Jurkat, Clone E6-1 (cell line): Measurements from ENCODE around the gene PCDHGA9.

Experiments used
- DNase-seq: peaks from one replicate; pipeline ENCODE4 v3.0.0-alpha.2; 2011; ENCODE audit warnings: low read depth, low spot score
- H3K4me3 ChIP-seq: 2 replicates; pipeline ENCODE4 v1.5.1; 2011; ENCODE audit warnings: mild to moderate bottlenecking, low read length, control low read depth, moderate library complexity

The PCDHGA9 gene

DNA sequence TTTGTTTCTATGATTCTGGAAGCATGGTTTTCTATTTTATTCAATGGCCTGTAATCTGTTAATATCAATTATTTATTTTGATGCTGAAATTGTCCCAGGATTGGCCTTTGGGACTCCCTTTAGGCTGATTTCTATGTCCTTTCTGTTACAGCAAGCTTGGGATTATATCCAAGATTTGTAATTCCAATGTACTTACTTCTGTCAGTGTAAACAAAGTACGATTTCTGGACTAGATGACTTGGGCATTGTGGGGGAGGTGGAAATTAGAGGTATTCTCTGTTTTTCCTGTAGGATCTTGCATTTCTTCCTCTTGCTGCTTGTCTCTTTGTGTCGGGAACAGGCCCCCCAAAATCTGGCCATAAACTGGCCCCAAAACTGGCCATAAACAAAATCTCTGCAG lies 31.4 kb downstream of the PCDHGA9 start:
- H3K4me3 ChIP-seq, result no peak overlapping the region
- DNase-seq, result no peak

DNA sequence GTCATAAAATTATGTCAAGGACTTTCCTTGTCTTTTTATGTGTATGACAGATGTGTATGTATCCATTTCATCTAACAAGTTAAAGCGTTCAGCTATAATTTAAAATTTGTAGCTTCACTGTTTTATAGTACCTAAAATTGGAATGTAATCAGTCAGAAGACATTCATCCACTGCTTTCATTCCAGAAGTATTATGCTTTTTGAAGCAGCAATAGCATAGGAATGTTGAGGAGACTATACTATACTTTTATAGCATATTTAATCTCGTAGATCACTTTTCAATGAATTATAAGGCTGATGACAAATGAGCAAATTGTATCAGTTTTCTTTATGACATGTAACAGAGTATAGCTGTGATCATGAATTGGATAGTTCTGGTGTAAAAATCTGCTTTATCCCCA lies 34.6 kb downstream of the PCDHGA9 start:
- H3K4me3 ChIP-seq, result no peak overlapping the region
- DNase-seq, result no peak

DNA sequence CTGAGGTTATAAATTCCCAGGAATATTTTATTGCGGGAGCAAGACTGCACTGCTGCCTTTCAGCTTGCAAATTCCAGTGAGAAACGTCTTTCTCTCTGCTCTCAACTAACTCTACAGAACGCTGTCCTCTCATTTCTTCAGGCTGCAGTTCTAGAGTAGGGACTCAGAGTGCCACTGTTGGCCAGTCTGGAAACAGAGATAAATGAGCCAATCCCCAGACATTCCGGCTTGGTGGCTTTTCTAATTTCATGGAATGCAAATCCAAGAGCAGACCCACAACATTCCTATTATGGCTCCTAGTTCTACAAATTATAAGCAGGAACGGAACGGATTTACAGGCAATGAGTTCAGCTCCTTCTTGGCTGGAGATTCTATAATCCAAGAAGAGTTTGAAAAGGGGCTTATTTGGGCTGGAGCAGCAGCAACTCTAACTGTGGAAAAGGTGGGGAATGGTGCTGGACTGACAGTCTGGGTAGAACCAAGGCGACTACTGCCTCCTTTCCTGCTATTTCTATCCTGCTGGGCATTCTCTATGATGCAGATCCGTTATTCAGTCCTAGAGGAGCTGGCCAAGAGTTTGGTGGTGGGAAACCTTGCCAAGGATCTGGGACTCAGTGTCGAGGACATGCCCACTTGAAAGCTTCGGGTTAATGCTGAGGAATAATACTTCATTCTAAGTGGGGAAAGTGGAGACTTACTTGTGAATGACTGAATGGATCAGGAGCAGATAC lies 37.0 kb downstream of the PCDHGA9 start:
- no peak for DNase-seq
- H3K4me3 ChIP-seq, result no peak overlapping the region

DNA sequence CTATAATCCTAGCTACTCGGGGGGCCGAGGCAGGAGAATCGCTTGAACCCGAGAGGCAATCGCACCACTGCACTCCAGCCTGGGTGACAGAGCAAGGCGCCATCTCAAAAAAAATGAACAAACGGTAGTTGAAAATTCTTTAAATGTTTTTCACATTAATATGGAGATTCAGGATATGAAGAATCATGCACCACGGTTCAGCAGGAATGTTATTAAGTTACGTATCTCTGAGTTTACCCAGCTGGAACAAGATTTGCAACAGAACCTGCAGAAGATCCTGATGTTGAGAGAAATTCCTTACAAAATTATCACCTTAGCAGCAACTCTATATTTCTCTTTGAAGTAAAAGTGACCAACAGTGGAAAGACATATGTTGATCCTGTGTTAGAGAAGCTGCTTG lies 37.8 kb downstream of the PCDHGA9 start:
- no peak overlapping the region for H3K4me3 ChIP-seq
- DNase-seq, result no peak

DNA sequence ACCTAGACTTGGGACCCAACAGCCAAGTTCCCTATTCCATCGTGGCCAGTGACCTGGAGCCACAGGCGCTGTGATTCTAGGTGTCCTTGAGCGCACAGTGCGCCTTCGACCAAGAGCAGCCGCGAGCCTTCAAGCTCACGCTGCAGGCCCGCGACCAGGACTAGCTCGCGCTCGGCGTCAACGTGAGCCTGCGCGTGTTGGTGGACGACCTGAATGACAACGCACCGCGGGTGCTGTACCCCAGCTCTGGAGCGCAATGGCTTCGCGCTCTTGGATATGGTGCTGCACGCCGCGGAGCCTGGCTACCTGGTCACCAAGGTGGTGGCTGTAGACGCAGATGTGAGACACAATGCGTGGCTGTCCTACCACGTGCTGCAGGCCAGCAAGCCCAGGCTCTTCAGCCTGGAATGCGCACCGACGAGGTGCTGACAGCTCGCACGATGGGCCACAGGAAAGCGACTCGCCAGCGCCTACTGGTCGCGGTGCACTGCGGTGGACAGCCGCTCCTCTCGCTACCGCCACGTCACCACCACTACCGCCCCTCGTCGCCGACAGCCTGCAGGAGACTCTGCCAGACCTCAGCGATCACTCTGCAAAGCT lies 39.1 kb downstream of the PCDHGA9 start:
- no peak overlapping the region for H3K4me3 ChIP-seq
- no peak for DNase-seq
